OCI-LY3 (cell line): Measurements from ENCODE around the gene TBC1D21.
"Not testable (repeated sequence)": the region's sequence is repeated elsewhere in the genome, so short reads cannot be mapped to it uniquely, and the experiment has no call there.

ENCODE experiments used
- EZH2phosphoT487 ChIP-seq: fragments of 200-600 bp; shearing (Covaris generic); IDR thresholded peaks from 2 replicates; pipeline ENCODE4 v1.6.1; 2018; ENCODE audit warnings: antibody characterized with exemption, mixed run types, low read depth
- TF ChIP-seq, protein P1 (sequence below): fragments of 200-600, 300-600 bp; sonication (generic); IDR thresholded peaks from 2 replicates; pipeline ENCODE4 v1.5.1; 2014; ENCODE audit warnings: antibody characterized with exemption, low read length, low read depth

DNA sequence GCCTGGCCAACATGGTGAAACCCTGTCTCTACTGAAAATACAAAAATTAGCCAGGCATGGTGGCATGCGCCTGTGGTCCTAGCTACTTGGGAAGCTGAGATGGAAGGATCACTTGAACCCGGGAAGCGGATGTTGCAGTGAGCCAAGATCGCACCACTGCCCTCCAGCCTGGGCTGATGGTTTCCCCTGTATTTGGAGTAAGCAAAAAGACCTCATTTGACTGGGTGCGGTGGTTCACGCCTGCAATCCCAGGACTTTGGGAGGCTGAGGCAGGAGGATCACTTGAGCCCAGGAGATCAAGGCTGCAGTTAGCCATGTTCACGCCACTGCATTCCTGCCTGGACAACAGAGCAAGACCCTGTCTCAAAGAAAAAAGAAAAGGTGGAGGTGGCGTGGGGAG is 65.2 kb downstream of the TBC1D21 start:
- TF ChIP-seq, protein P1, sequence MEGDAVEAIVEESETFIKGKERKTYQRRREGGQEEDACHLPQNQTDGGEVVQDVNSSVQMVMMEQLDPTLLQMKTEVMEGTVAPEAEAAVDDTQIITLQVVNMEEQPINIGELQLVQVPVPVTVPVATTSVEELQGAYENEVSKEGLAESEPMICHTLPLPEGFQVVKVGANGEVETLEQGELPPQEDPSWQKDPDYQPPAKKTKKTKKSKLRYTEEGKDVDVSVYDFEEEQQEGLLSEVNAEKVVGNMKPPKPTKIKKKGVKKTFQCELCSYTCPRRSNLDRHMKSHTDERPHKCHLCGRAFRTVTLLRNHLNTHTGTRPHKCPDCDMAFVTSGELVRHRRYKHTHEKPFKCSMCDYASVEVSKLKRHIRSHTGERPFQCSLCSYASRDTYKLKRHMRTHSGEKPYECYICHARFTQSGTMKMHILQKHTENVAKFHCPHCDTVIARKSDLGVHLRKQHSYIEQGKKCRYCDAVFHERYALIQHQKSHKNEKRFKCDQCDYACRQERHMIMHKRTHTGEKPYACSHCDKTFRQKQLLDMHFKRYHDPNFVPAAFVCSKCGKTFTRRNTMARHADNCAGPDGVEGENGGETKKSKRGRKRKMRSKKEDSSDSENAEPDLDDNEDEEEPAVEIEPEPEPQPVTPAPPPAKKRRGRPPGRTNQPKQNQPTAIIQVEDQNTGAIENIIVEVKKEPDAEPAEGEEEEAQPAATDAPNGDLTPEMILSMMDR = not testable (repeated sequence)
- not testable (repeated sequence) for TF ChIP-seq EZH2phosphoT487
